ENCODE measurements around the gene AMER1.

DNA sequence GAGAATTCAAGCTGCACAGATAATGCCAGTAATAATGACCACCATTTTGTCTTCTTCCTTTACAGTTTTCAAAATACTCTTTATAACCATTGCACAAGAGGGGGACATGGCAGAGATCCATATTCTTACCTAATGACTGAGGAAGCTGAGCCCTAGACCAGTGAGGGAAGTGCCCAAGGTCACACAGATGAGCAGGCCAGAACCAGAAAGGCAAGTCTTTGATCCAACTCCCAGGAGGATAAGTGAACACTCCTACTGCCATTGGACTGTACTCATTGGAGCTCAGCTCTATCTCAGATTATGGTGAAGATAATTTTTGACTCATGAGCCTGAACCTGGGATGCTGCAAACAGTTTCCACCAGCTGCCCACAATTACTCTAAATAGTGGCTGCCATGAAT, 28.6 kb downstream of the AMER1 start:
- TF ChIP-seq, protein P1, sequence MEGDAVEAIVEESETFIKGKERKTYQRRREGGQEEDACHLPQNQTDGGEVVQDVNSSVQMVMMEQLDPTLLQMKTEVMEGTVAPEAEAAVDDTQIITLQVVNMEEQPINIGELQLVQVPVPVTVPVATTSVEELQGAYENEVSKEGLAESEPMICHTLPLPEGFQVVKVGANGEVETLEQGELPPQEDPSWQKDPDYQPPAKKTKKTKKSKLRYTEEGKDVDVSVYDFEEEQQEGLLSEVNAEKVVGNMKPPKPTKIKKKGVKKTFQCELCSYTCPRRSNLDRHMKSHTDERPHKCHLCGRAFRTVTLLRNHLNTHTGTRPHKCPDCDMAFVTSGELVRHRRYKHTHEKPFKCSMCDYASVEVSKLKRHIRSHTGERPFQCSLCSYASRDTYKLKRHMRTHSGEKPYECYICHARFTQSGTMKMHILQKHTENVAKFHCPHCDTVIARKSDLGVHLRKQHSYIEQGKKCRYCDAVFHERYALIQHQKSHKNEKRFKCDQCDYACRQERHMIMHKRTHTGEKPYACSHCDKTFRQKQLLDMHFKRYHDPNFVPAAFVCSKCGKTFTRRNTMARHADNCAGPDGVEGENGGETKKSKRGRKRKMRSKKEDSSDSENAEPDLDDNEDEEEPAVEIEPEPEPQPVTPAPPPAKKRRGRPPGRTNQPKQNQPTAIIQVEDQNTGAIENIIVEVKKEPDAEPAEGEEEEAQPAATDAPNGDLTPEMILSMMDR (IDR thresholded peaks at IDR 0.05; ENCODE audit: low read depth, low read length): no peak
- no peak for TF ChIP-seq EZH2phosphoT487 (IDR thresholded peaks at IDR 0.05; ENCODE audit: low read depth)

Measured in OCI-LY3 (cell line).